Testis (tissue), 2 donors: ENCODE results near the gene TCERG1L.

Source experiments
- CTCF ChIP-seq, 3 experiments: fragments of 450-650 bp in 2 of 3; fragments of 200-600 bp in 1 of 3; sonication (generic) in 1 of 3; IDR thresholded peaks; one replicate each; pipeline ENCODE4 v1.5.1; 2016 to 2019; ENCODE audit warnings: antibody characterized with exemption in 3 of 3, mild to moderate bottlenecking in 2 of 3, moderate library complexity in 1 of 3
- POLR2A ChIP-seq: fragments of 450-650 bp; IDR thresholded peaks from one replicate; pipeline ENCODE4 v1.6.1; 2017; ENCODE audit warnings: antibody characterized with exemption, mild to moderate bottlenecking, moderate library complexity

GRCh38 chr10:131213741-131214505 is 97.6 kb downstream of the TCERG1L start:
- TF ChIP-seq CTCF (IDR thresholded peaks at IDR 0.05) (no peak), POLR2A (no peak)
